ENCODE measurements around the gene FSHB.

The FSHB gene

GRCh38 chr11:30279796-30280195 lies 49.0 kb downstream of the FSHB start:
- Histone ChIP-seq H3K9me3 (ENCODE audit: control insufficient read depth, low read length) (no peaks in the 10 kb centered on the region), H3K4me3 (ENCODE audit: low read depth, low read length) (no peak overlapping the region), H2AFZ (no peak overlapping the region), H3K27ac (no peak overlapping the region), H3K36me3 (ENCODE audit: control insufficient read depth, insufficient read depth, low read length) (no peaks in the 10 kb centered on the region), H3K79me2 (no peaks in the 10 kb centered on the region), H3K4me1 (no peaks in the 10 kb centered on the region), H3K9ac (no peak overlapping the region), H3K27me3 (ENCODE audit: control insufficient read depth, insufficient read depth, low read length) (no peaks in the 10 kb centered on the region), H3K4me2 (ENCODE audit: low read length) (no peak overlapping the region)
- TF ChIP-seq CTCF (IDR thresholded peaks at IDR 0.05), result no peak

GRCh38 chr11:30281476-30282288 lies 50.9 kb downstream of the FSHB start:
- Histone ChIP-seq H3K27ac (no peak overlapping the region), H3K27me3 (ENCODE audit: control insufficient read depth, insufficient read depth, low read length) (no peaks in the 10 kb centered on the region), H3K4me2 (ENCODE audit: low read length) (no peak overlapping the region), H3K9me3 (ENCODE audit: control insufficient read depth, low read length) (no peaks in the 10 kb centered on the region), H3K9ac (no peak overlapping the region), H3K79me2 (no peaks in the 10 kb centered on the region), H3K4me3 (ENCODE audit: low read depth, low read length) (no peak overlapping the region), H2AFZ (no peak overlapping the region), H3K36me3 (ENCODE audit: control insufficient read depth, insufficient read depth, low read length) (no peaks in the 10 kb centered on the region), H3K4me1 (no peaks in the 10 kb centered on the region)
- TF ChIP-seq CTCF (IDR thresholded peaks at IDR 0.05), result no peak

- TF ChIP-seq CTCF (IDR thresholded peaks at IDR 0.05), result no peak
These were observed 51.4 kb downstream of the FSHB start for GRCh38 chr11:30282289-30282631.

More at GRCh38 chr11:30282289-30282631, 51.4 kb downstream of the FSHB start:
- H3K9me3 ChIP-seq (ENCODE audit: control insufficient read depth, low read length), result no peaks in the 10 kb centered on the region
- H3K36me3 ChIP-seq (ENCODE audit: control insufficient read depth, insufficient read depth, low read length), result no peaks in the 10 kb centered on the region
- H3K27ac ChIP-seq, result no peak overlapping the region
- no peak overlapping the region for H3K9ac ChIP-seq
- no peaks in the 10 kb centered on the region for H3K4me1 ChIP-seq
- no peak overlapping the region for H3K4me3 ChIP-seq (ENCODE audit: low read depth, low read length)
- H3K79me2 ChIP-seq, result no peaks in the 10 kb centered on the region
- no peak overlapping the region for H2AFZ ChIP-seq
- H3K27me3 ChIP-seq (ENCODE audit: control insufficient read depth, insufficient read depth, low read length), result no peaks in the 10 kb centered on the region
- no peak overlapping the region for H3K4me2 ChIP-seq (ENCODE audit: low read length)

All from parathyroid adenoma (tissue), 2 donors.